Measurements from ENCODE around the gene INKA2. TPM values are rescaled to one million over a fixed set of nuclear protein-coding genes. Genes with fewer than 3 reads are reported as not detected.

Gene INKA2
- total RNA-seq, 1 experiment from 2014 or later = 12.3 TPM

DNA sequence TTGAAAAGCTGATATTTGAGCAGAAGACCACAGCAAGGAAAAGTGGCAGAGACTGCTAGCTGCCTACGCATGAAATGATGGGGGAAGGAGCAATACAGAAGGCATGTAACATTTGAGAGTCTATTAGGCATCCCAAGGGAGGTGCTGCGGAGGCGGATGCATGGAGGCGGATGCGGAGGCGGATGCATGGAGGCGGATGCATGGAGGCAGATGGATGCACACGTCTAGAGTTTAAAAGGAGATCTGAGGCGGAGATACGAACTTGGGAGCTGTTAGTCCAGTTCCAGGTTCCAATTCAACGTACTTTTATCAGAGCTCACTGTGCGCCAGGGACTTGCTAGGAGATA, 15.8 kb upstream of the INKA2 start:
- H3T11ph ChIP-seq (ENCODE audit: low read length) = no peak overlapping the region
- no peaks in the 10 kb centered on the region; a peak in 1 of 5 replicates for H3K9me3 Mint-ChIP-seq
- TF ChIP-seq, protein P1, sequence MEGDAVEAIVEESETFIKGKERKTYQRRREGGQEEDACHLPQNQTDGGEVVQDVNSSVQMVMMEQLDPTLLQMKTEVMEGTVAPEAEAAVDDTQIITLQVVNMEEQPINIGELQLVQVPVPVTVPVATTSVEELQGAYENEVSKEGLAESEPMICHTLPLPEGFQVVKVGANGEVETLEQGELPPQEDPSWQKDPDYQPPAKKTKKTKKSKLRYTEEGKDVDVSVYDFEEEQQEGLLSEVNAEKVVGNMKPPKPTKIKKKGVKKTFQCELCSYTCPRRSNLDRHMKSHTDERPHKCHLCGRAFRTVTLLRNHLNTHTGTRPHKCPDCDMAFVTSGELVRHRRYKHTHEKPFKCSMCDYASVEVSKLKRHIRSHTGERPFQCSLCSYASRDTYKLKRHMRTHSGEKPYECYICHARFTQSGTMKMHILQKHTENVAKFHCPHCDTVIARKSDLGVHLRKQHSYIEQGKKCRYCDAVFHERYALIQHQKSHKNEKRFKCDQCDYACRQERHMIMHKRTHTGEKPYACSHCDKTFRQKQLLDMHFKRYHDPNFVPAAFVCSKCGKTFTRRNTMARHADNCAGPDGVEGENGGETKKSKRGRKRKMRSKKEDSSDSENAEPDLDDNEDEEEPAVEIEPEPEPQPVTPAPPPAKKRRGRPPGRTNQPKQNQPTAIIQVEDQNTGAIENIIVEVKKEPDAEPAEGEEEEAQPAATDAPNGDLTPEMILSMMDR (conservative IDR thresholded peaks at IDR 0.05) = no peak
- H3K23ac ChIP-seq (ENCODE audit: insufficient read length, low read depth, low read length) = no peak overlapping the region
- peaks cover 1% of the 10 kb centered on the region for H3K4me1 ChIP-seq (ENCODE audit: insufficient read depth, low read length)
- H3K4ac ChIP-seq (ENCODE audit: low read depth, low read length) = no peak overlapping the region; the same call in 1 of the 2 replicates
- H3K79me1 ChIP-seq (ENCODE audit: insufficient read depth, low read depth, low read length, poor library complexity, severe bottlenecking) = peaks cover 7% of the 10 kb centered on the region
- H3K27me3 Mint-ChIP-seq (ENCODE audit: low read depth) = no peaks in the 10 kb centered on the region; the same call in 1 of the 2 replicates
- peak overlapping the region; percentile 88 for H3K9ac ChIP-seq (ENCODE audit: extremely low read depth, insufficient read length, low read length)
- H3K27me3 ChIP-seq (ENCODE audit: insufficient read depth, low read length) = no peaks in the 10 kb centered on the region
- no peak overlapping the region for H2BK15ac ChIP-seq (ENCODE audit: low read depth, low read length)
- H3K4me3 Mint-ChIP-seq = peak overlapping the region; percentile 80 to 96
- H2BK12ac ChIP-seq (ENCODE audit: insufficient read length, low read depth, low read length) = no peak overlapping the region
- peak overlapping the region; percentile 10 for H4K8ac ChIP-seq (replicated peaks; ENCODE audit: insufficient read length, low read depth, low read length)
- peak overlapping the region; percentile 90 for H3K27ac ChIP-seq (ENCODE audit: insufficient read length, low read depth, low read length)
- peaks cover 19 to 21% of the 10 kb centered on the region in 2 experiments for H3K4me1 Mint-ChIP-seq
- peak overlapping the region; percentile 93; the same call in 1 of the 2 replicates for H3K14ac ChIP-seq (ENCODE audit: insufficient read depth, low read length)
- H2BK20ac ChIP-seq (ENCODE audit: low read depth, low read length, poor library complexity, severe bottlenecking) = no peak overlapping the region
- no peak for DNase-seq
- H3K9me3 ChIP-seq (ENCODE audit: control insufficient read depth, low read depth, low read length) = no peaks in the 10 kb centered on the region
- H3K56ac ChIP-seq (ENCODE audit: insufficient read length, low read depth, low read length) = peak overlapping the region; percentile 97
- peak overlapping the region; percentile 98 for H2AFZ ChIP-seq (ENCODE audit: low read length)
- H4K5ac ChIP-seq (ENCODE audit: insufficient read length, low read depth, low read length) = peak overlapping the region; percentile 90
- no peak overlapping the region for H2AK5ac ChIP-seq (ENCODE audit: insufficient read length, low read length)
- no peak overlapping the region for H4K91ac ChIP-seq (ENCODE audit: insufficient read length, low read depth, low read length)
- peak overlapping the region; percentile 88 to 98 (median 98); a peak in 6 of 7 replicates for H3K27ac Mint-ChIP-seq
- no peak overlapping the region for H2BK120ac ChIP-seq (ENCODE audit: low read depth, low read length, poor library complexity, severe bottlenecking)
- no peaks in the 10 kb centered on the region for H4K20me1 ChIP-seq (ENCODE audit: control insufficient read depth, insufficient read depth, insufficient read length)
- H3K18ac ChIP-seq (ENCODE audit: insufficient read length, low read depth, low read length) = peak overlapping the region; percentile 95
- H2BK5ac ChIP-seq (ENCODE audit: insufficient read length, low read length) = peak overlapping the region; percentile 30
- peaks cover 11% of the 10 kb centered on the region for H3K23me2 ChIP-seq (ENCODE audit: insufficient read length, low read depth, low read length, poor library complexity, severe bottlenecking)
- H3K36me3 Mint-ChIP-seq (ENCODE audit: insufficient read depth in 1 of 3, low read depth in 3 of 3) = peaks cover 15 to 31% (median 24%) of the 10 kb centered on the region in 3 experiments
- H3K4me2 ChIP-seq (ENCODE audit: insufficient read depth, insufficient read length, low read length) = peak overlapping the region; percentile 95
- no CpG with 5 or more reads among the region's 12 CpGs for WGBS (ENCODE audit: extremely low coverage, insufficient read length, low lambda C conversion rate)
- peaks cover 14% of the 10 kb centered on the region for H3K79me2 ChIP-seq (ENCODE audit: insufficient read depth, low read length)
